Kidney epithelial cell (primary cell): Measurements from ENCODE around the gene KRTAP2-1. TPM values are rescaled to one million over a fixed set of nuclear protein-coding genes. Genes with fewer than 3 reads are reported as not detected.

Source experiments
- DNase-seq: peaks from one replicate; pipeline ENCODE4 v3.0.0-alpha.2; 2010; ENCODE audit warnings: low read depth
- H3K27me3 ChIP-seq: 2 replicates; pipeline ENCODE4 v1.6.0; 2011; ENCODE audit warnings: low read length; ENCODE audit not compliant: control insufficient read depth, insufficient read depth
- H3K36me3 ChIP-seq: 2 replicates; pipeline ENCODE4 v1.5.1; 2011; ENCODE audit warnings: low read length; ENCODE audit not compliant: control insufficient read depth, insufficient read depth
- H3K4me3 ChIP-seq: 2 replicates; pipeline ENCODE4 v1.5.1; 2011; ENCODE audit warnings: low read depth, mild to moderate bottlenecking, control low read depth, low read length
- CTCF ChIP-seq: IDR thresholded peaks from 2 replicates; pipeline ENCODE4 v1.5.1; 2011; ENCODE audit warnings: mild to moderate bottlenecking, moderate library complexity, low read length, control low read depth, inconsistent platforms; ENCODE audit not compliant: insufficient read depth, poor library complexity, severe bottlenecking
- total RNA-seq: library from RNA; depleted of rRNA; stranded (reverse); fragments of >200 nt; gene quantifications from 2 replicates; pipeline ENCODE4 v1.2.3, GENCODE V29; 2015

KRTAP2-1 gene
- total RNA-seq, 1 donor from 2014 or later = not detected

- DNase-seq = no peak
- no peaks in the 10 kb centered on the region for H3K36me3 ChIP-seq
- no peaks in the 10 kb centered on the region for H3K27me3 ChIP-seq
- no peak for TF ChIP-seq CTCF
- no peak overlapping the region for H3K4me3 ChIP-seq
Observed at GRCh38 chr17:40997361-40997760, 49.8 kb downstream of the KRTAP2-1 start.

GRCh38 chr17:40996829-40997228 lies 50.3 kb downstream of the KRTAP2-1 start:
- Histone ChIP-seq H3K36me3 (no peaks in the 10 kb centered on the region), H3K4me3 (no peak overlapping the region), H3K27me3 (no peaks in the 10 kb centered on the region)
- DNase-seq = no peak
- TF ChIP-seq CTCF = no peak

Other genes with a start within 250 kb of the KRTAP2-1 start
- not detected in 2 replicates for gene KRT28, start 247.4 kb downstream of the KRTAP2-1 start, total RNA-seq
- 24.5 and 29.9 TPM in 2 replicates for gene KRT10, start 224.7 kb downstream of the KRTAP2-1 start, total RNA-seq
- not detected in 2 replicates for gene KRT12, start 180.1 kb downstream of the KRTAP2-1 start, total RNA-seq
- not detected in 2 replicates for gene KRT20, start 162.1 kb downstream of the KRTAP2-1 start, total RNA-seq
- 24.2 and 25.9 TPM in 2 replicates for gene KRT23, start 109.7 kb downstream of the KRTAP2-1 start, total RNA-seq
- not detected in 2 replicates for gene KRT39, start 80.4 kb downstream of the KRTAP2-1 start, total RNA-seq
- gene KRT40, start 63.0 kb downstream of the KRTAP2-1 start, total RNA-seq = not detected in 2 replicates
- not detected in 2 replicates for gene KRTAP3-3, start 53.2 kb downstream of the KRTAP2-1 start, total RNA-seq
- gene KRTAP3-2, start 47.4 kb downstream of the KRTAP2-1 start, total RNA-seq = not detected in 2 replicates
- gene KRTAP3-1, start 38.2 kb downstream of the KRTAP2-1 start, total RNA-seq = not detected in 2 replicates
- not detected in 2 replicates for gene KRTAP1-5, start 20.1 kb downstream of the KRTAP2-1 start, total RNA-seq
- gene KRTAP1-4, start 17.1 kb downstream of the KRTAP2-1 start, total RNA-seq = not detected in 2 replicates
- gene KRTAP1-3, start 12.4 kb downstream of the KRTAP2-1 start, total RNA-seq = not detected in 2 replicates
- gene KRTAP1-1, start 5.9 kb downstream of the KRTAP2-1 start, total RNA-seq = not detected in 2 replicates
- gene KRTAP2-2, start 7.9 kb upstream of the KRTAP2-1 start, total RNA-seq = not detected in 2 replicates
- 4.3 and 5.2 TPM in 2 replicates for gene KRTAP2-3, start 12.8 kb upstream of the KRTAP2-1 start, total RNA-seq
- gene KRTAP2-4, start 18.6 kb upstream of the KRTAP2-1 start, total RNA-seq = not detected in 2 replicates
- not detected in 2 replicates for gene KRTAP4-7, start 36.8 kb upstream of the KRTAP2-1 start, total RNA-seq
- not detected in 2 replicates for gene KRTAP4-8, start 50.8 kb upstream of the KRTAP2-1 start, total RNA-seq
- gene KRTAP4-16, start 54.9 kb upstream of the KRTAP2-1 start, total RNA-seq = not detected in 2 replicates
- gene KRTAP4-9, start 58.1 kb upstream of the KRTAP2-1 start, total RNA-seq = not detected in 2 replicates
- gene KRTAP4-11, start 71.1 kb upstream of the KRTAP2-1 start, total RNA-seq = not detected in 2 replicates
- not detected in 2 replicates for gene KRTAP4-12, start 76.9 kb upstream of the KRTAP2-1 start, total RNA-seq
- gene KRTAP4-6, start 93.2 kb upstream of the KRTAP2-1 start, total RNA-seq = not detected in 2 replicates
- not detected in 2 replicates for gene KRTAP4-5, start 102.5 kb upstream of the KRTAP2-1 start, total RNA-seq
- not detected in 2 replicates for gene KRTAP4-4, start 113.4 kb upstream of the KRTAP2-1 start, total RNA-seq
- not detected in 2 replicates for gene KRTAP4-3, start 120.9 kb upstream of the KRTAP2-1 start, total RNA-seq
- gene KRTAP4-2, start 130.9 kb upstream of the KRTAP2-1 start, total RNA-seq = not detected in 2 replicates
- not detected in 2 replicates for gene KRTAP4-1, start 137.6 kb upstream of the KRTAP2-1 start, total RNA-seq
- not detected in 2 replicates for gene KRTAP9-1, start 142.6 kb upstream of the KRTAP2-1 start, total RNA-seq
- gene KRTAP9-2, start 179.3 kb upstream of the KRTAP2-1 start, total RNA-seq = not detected in 2 replicates
- not detected in 2 replicates for gene KRTAP9-3, start 185.1 kb upstream of the KRTAP2-1 start, total RNA-seq
- not detected in 2 replicates for gene KRTAP9-8, start 190.7 kb upstream of the KRTAP2-1 start, total RNA-seq
- gene KRTAP9-4, start 202.4 kb upstream of the KRTAP2-1 start, total RNA-seq = not detected in 2 replicates
- not detected in 2 replicates for gene KRTAP9-9, start 208.1 kb upstream of the KRTAP2-1 start, total RNA-seq
- not detected in 2 replicates for gene KRTAP9-6, start 218.1 kb upstream of the KRTAP2-1 start, total RNA-seq
- gene KRTAP9-7, start 228.4 kb upstream of the KRTAP2-1 start, total RNA-seq = not detected in 2 replicates